ENCODE data around the gene LTC4S.
"Not testable (repeated sequence)": the region's sequence is repeated elsewhere in the genome, so short reads cannot be mapped to it uniquely, and the experiment has no call there.

LTC4S gene, protein sequence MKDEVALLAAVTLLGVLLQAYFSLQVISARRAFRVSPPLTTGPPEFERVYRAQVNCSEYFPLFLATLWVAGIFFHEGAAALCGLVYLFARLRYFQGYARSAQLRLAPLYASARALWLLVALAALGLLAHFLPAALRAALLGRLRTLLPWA

DNA sequence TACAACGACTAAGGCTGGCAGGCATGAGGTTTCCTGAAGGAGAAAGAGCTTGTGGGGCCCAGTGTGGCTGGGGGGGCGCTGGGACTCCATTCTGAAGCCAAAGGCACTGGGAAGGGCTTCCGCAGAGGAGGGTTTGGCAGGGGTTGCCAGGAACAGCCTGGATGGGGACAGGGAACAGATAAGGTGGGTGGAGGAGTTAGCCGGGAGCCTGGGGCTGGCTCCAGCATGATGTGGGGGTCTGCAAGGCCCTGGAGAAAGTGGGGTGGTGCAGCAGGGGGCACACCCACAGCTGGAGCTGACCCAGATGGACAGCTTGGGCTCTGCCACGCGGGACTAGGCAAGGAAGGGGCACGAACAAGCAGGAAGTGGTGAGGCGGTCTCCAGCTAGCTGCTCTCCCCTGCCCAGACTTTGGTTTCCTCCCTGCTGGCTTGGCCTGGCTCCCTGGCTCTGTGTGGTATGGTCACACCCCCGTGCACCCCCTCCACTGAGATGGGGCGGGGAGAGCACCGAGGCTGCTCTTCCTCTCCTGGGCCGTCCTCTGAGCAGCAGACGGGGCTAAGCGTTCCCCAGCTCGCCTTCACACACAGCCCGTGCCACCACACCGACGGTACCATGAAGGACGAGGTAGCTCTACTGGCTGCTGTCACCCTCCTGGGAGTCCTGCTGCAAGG lies at the start of gene LTC4S:
Gene LTC4S (plus strand): TSS at position 519 of the 672 bp plus-strand sequence. CDS start 95 bp downstream, at position 614.
- DNase-seq (ENCODE audit: low read depth in 2 of 2) = no peak

DNA sequence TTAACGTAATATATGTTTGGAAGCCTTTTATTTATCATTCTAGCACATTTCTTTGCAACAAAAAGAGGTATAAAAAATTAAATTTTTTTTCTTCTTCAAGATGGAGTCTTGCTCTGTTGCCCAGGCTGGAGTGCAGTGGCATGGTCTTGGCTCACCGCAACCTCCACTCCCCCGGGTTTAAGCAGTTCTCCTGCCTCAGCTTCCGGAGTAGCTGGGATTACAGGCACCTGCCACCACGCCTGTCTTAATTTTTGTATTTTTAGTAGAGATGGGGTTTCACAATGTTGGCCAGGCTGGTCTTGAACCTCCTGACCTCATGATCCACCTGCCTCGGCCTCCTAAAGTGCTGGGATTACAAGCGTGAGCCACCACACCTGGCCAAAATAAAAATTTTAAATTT lies 49.7 kb upstream of the LTC4S start:
- DNase-seq (ENCODE audit: low read depth in 2 of 2) = not testable (repeated sequence)

DNA sequence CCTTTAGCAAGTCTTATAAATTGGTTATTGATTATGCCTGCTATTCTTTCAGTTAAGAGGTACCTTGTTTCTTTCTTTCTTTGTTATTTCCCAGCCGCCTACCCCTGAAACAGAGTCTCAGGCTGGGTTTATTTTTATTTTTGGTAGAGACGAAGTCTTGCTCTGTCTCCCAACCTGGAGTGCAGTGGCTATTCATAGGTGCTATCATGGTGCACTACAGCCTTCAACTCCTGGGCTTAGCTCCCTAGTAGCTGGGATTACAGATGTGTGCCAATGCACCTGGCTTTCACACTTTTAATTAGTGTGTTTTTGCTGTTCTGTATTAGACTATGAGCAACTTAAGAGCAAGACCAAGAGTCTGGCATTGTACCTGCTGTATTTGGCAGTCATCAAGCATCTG lies 46.9 kb upstream of the LTC4S start:
- DNase-seq (ENCODE audit: low read depth in 2 of 2) = no peak

DNA sequence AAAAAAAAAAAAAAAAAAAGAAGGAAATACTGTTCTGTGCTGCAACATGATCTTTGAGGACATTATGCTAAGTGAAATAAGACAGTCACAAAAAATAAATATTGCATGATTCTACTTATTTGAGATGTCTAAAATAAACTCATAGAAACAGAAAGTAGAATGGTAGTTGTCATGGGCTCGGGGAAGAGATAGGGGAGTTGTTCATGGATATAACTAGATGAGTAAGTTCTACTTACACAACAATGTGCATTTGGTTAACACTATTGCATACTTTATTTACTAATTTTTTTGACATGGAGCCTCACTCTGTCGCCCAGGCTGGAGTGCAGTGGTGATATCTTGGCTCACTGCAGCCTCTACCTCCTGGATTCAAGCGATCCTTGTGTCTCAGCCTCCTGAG lies 46.0 kb upstream of the LTC4S start:
- no peak for DNase-seq (ENCODE audit: low read depth in 2 of 2)

DNA sequence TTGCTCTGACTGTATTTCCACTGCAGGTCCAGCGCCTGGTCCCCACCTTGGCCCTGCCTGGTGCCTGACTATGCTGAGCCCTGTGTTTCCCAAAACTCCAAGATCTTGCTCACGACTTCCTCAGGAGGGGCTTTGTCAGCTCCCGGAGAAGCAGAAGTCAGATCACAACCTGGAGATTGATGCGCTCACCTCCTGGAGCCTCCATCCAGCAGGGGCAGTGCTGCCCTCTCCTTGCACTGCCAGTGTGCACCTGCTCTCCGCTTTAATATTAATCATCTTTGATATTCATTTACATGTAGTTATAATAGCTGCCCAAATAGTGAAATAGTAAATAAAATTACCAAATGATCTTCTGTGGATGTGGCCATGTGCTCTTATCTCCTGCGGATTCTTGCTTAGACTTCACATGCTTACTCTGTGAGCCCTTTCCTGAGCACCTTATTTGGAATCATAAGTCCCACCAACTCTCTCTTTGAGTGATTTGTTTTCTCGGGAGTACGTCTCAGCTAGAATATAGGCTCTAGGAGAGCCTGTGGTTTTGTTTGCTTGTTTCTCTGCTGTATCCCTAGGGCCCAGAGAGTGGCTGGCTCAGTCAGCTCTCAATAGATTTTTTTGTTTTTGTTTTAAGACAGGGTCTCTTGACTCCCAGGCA lies 43.8 kb upstream of the LTC4S start:
- DNase-seq (ENCODE audit: low read depth in 2 of 2) = no peak

DNA sequence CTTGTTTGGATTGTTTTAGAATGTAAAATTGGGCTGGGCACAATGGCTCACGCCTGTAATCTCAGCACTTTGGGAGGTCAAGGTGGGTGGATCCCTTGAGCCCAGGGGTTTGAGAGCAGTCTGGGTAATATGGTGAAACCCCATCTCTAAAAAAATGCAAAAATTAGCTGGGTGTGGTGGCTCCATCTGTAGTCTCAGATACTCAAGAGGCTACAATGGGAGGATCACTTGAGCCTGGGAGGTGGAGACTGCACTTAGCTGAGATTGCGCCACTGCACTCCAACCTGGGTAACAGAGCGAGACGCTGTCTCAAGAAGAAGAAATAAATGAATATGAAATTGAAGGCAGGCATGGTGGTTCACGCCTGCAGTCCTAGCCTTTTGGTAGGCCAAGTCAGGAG lies 39.8 kb upstream of the LTC4S start:
- no peak for DNase-seq (ENCODE audit: low read depth in 2 of 2)

DNA sequence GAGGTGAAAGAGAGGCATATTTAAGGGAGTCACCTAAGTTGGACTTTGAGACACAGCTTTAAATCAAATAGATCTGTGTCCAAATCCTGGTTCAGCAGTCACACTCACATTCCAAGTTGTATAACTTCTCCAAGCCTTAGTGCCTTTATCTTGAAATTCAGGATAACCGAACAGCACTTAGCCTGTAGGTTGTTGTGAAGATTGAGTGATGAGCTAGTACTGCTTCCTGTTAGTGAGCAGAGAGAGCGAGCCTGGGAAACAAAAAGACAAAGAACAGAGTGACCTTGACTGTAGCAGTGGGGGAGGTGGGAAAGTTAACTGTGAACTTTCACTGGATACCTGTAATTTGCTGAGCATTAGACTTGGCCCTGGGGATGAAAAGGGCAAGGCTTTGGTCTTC lies 38.8 kb upstream of the LTC4S start:
- DNase-seq (ENCODE audit: low read depth in 2 of 2) = no peak

DNA sequence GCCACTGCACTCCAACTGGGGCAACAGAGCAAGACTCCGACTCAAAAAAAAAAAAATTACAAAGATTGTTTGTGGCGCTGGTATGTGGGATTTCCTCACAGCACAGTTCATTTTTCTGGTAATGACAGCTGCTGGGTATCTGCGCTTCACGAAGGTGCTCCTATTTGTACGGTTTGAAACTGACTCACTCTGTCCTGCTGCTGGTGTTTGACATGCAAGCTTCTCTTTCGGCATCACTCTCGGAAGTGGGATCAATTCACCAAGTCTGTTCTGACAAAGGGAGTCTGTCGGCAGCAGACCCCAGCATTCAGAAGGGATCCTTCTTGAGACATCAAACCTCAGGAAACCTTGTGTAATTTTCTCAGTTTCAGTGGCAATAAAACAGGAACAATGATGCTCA lies 34.8 kb upstream of the LTC4S start:
- DNase-seq (ENCODE audit: low read depth in 2 of 2) = no peak

DNA sequence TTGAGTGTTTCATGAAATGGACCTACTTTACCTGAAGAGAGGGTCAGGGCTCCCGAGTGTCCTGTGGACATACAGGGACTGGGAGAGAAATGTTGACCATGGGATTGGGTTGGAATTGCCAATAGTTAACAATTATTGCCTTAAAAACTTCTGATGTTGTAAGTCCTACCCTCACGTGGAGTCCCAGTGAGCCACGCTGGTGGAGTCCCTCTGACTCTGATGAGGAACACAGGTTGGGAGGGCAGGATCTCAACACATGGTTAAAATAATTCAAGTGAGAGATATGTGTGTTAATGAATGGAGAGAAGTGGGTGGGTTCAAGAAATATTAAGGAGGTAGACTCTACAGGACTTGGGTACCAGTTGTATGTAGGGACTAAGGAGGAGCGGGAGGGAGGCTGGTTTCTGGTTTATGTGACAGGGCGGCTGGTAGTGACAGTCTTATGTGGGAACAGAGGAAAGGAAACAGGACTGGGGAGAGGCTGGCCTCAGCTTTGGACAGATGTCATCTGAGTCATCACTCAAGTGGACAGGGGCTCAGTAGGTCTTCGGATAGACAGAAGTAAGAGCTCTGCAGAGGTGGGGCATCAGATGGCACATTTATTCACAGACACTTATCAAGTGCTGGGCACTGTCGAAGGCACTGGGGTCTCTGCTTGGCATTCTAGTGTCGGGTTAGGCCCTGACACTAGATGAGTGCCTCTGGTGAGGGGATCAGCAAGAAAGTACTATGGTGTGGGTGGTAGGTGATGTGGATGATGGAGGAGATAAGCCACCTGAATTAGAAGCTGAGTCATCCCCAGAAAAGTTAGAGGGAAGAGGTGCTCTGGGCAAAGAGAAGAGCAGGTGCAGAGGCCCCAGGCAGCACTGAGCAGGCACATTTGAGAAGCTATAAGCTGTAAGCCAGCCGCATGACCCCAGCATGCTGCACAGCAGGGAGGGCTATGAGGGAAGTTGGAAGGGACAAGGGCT lies 33.9 kb upstream of the LTC4S start:
- DNase-seq (ENCODE audit: low read depth in 2 of 2) = no peak

DNA sequence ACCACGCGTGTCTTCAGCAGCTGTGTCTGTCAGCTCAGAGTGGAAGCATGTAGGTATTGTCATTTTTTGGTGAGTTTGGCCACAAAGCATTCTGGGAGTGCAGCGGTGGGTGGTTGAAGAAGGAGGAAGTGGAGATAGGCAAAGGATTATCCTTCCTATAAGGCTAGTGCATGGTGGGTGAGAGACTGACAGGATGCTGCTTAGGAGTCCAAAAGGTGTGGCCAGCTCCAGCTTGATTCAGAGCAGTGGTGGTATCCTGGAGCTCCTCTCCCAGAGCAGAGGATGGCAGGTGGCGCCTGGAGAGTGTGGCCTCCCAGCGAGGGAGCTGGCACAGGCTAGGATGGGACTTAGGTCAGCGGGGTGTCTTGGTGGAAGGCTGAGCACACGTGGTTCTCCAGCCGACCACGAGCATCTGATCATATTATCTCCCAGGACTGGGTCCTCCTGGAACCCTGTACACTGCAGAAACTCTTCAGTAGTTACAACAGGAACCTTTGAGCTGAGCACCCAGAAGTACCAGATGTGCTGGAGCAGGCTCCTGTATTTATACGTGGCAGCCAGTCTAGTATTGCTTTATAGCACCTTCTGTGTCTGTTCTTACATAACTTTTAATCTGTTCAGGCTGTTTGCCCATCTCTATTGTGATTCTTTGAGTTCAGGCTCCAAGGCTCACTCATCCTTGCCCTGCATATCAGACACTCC lies 31.6 kb upstream of the LTC4S start:
- no peak for DNase-seq (ENCODE audit: low read depth in 2 of 2)

DNA sequence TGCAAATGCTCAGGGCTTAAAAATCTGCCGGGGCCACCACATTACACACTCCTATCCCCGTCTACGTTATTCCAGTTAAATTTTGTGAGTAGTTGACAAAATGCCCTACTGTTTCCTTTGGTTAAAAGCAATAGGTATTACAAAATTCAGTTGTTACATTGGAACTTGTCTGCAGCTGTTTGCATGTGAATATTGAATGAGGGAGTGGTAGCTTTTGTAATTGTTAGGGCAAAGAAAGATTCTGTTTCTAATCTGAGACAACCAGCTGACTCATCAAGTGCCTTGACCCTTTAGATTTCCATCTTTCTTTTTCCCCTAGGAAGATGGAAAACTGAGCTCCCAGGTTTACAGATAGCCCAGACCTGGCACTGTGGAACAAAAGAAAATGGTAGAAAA lies 31.0 kb upstream of the LTC4S start:
- DNase-seq (ENCODE audit: low read depth in 2 of 2) = no peak

DNA sequence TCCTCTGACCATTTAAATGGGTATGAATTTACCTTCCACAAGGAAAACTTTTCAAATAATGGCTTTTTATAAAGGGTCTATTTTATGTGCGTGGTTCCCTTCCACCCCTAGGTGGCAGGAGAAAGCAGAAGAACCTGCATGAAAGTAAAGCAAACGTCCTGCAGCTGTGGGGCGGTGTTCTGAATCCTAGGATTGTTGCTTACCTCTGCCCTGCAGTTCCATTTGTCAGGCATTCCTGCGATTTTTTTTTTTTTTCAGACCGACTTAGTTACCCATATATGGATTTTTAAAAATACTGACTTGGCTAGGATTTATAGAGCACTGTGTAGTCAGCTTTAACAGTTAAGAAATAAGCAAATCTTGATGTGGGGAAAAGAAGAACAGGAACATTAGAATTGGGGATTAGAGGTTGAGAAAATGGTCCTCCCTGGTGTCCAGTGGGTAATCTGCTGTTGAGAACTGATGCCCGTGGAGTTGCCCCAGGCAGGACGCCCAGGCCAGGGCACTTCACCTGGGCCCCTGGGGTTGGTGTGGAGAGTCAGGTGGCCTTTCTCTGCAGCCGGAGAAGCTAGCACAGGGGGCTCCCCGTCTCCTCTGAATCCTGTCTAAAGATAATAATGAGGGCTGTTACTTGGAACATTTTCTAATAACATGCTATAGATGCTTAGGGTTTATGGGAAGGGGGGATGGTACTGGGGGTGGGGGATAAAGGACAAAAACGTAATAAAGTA lies 30.4 kb upstream of the LTC4S start:
- DNase-seq (ENCODE audit: low read depth in 2 of 2) = peak in 1 of 2 experiments; percentile 22

DNA sequence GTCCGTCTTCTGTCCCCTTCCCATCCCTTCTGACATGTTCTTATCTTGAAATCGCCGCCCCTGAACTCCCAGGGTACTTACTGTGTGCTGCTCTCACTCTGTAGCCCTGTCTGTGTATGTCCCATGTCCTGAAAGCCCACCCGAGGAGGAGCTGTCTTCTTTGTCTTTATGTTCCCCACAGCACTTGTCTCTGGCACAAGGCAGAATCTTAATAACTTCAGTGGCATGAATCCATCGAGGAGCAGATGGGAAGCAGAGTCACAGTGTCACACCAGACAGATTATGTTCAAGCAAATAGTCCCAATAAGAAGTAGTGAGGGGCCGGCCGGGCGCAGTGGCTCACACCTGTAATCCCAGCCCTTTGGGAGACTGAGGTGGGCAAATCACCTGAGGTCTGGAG lies 29.7 kb upstream of the LTC4S start:
- DNase-seq (ENCODE audit: low read depth in 2 of 2) = no peak

DNA sequence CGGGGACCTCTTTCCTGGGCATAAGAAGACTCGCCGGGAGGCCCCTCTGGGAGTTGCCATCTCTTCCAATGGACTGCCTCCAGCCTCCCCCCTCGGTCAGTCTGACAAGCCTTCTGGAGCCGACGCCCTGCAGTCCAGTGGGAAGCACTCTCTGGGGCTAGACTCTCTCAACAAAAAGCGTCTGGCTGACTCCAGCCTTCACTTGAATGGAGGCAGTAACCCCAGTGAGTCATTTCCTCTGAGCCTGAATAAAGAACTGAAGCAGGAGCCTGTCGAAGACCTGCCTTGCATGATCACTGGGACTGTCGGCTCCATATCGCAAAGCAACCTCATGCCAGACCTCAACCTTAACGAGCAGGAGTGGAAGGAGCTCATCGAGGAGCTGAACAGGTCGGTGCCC lies 28.4 kb upstream of the LTC4S start:
- DNase-seq (ENCODE audit: low read depth in 2 of 2) = no peak

DNA sequence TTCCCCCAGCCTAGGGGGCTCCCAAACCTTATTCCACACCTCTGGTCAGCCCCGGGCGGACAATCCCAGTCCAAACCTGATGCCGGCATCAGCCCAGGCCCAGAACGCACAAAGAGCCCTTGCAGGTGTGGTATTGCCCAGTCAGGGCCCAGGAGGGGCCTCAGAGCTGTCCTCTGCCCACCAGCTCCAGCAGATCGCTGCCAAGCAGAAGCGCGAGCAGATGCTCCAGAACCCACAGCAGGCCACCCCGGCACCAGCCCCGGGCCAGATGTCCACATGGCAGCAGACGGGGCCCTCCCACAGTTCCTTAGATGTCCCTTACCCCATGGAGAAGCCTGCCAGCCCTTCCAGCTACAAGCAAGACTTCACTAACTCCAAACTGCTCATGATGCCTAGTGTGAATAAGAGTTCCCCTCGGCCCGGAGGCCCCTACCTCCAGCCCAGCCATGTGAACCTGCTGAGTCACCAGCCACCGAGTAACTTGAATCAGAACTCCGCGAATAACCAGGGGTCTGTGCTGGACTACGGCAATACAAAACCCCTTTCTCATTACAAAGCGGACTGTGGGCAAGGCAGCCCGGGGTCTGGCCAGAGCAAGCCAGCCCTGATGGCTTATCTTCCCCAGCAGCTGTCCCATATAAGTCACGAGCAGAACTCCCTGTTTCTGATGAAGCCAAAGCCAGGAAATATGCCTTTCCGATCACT lies 27.6 kb upstream of the LTC4S start:
- DNase-seq (ENCODE audit: low read depth in 2 of 2) = no peak

DNA sequence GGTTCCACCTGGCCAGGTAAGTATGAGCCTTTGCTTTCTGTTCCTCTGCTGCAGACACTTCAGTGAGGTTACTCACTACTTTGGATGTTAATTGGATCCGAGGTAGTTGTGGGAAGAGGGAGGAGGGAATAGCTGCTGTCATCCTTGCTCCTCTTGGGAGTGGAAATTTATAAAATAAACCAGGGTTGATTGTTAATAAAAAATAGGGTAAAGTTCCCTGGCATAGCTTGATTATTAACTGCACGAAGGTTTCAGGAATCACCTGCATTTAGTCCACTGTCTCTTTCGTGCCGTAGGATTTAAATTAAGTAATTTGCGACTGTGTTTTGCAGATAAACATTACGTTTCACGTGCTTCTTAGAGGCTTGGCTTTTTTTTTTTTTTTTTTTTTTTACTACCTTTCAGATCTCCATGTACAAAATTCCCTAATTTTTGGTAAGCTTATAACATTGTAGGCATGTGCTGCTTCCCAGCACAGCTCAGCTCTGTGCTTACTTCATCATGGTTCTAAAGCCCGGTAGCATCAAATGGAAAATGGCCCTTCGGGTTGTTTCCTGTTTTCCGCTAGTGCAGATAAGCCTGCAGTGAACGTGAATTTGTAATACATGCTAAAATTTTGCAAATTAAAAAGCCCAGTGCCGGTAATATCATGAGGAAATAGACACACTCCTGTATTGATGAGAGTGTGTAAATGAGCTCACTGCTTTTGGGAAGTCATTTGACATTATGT lies 26.9 kb upstream of the LTC4S start:
- DNase-seq (ENCODE audit: low read depth in 2 of 2) = no peak

DNA sequence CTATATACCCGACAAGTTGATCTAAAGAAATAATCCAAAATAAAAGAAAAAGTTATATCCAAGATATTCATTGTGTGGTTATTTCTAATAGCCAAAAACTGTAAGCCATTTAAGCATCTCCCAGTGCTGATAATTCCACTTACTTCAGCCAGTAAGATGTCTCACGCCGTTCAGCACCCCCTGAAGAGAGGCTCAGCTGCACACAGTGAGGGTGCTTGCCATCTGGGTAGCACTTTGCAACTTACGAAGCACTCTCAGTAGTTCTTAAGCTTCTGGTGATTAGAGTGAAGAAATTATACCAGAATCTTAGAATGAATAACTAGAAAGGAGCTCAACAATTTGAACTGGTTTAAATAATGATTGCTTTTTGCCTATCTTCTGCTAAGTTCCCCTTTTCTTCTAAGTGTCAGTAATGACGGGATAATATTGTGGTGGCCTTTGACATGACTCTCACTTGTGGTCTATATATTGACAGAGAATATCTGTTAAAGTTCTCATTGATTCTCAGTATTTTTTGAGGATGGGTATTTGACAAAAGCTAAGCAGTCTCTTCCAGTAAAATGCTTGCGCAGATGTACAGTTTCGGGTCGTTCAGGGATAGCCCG lies 26.2 kb upstream of the LTC4S start:
- DNase-seq (ENCODE audit: low read depth in 2 of 2) = no peak

DNA sequence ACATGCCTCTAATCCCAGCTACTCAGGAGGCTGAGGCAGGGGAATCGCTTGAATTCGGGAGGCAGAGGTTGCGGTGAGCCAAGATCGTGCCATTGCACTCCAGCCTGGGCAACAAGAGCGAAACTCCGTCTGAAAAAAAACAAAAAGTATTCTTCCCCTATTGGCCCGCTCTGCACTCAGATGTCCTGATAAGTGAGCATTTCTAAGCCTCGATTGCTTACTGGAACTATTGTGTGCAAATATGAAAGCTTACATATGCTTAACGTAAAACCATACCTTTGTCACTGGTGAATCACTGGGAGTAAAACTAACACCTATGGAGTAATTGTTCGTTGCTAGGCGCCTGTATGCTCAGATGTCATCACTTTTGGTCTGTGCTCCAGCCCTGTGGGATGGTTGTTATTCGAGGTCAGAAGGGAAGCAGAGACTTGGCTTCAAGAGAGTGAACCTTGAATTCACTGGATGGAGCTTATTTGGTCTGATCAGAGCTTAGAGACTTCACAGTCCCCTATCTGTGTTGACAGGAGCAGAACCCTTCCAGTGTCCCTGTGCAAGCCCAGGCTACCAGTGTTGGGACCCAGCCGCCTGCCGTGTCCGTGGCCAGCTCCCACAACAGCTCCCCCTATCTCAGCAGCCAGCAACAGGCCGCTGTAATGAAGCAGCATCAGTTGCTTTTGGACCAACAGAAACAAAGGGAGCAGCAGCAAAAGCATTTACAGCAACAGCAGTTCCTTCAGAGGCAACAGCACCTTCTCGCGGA lies 25.3 kb upstream of the LTC4S start:
- no peak for DNase-seq (ENCODE audit: low read depth in 2 of 2)

Data from stimulated activated CD4-positive, alpha-beta T cell treated with anti-CD3 and anti-CD28 coated beads, Interleukin-12 subunit alpha, Interleukin-12 subunit beta, amount 100 ng/mL, for 24 hours (primary cell).